GM18873 (cell line): Measurements from ENCODE around the gene RALGDS.
"Not testable (repeated sequence)": the region's sequence is repeated elsewhere in the genome, so short reads cannot be mapped to it uniquely, and the experiment has no call there.

Experiments
- ATAC-seq: cut with Tn5 transposase; IDR thresholded peaks from one replicate; pipeline ENCODE4 v1.9.1; 2021; ENCODE audit warnings: mild to moderate bottlenecking, moderate library complexity, moderate number of reproducible peaks; ENCODE audit not compliant: unreplicated experiment, low FRiP score

RALGDS gene

GRCh38 chr9:133121198-133121914, at the start of gene RALGDS:
TSS of gene RALGDS (minus strand) at chr9:133121240. CDS start at chr9:133121154, 86 bp downstream.
- no peak for ATAC-seq

GRCh38 chr9:133170716-133171115, 49.7 kb upstream of the RALGDS start:
- ATAC-seq: no peak

- not testable (repeated sequence) for ATAC-seq
These were observed 48.6 kb upstream of the RALGDS start for GRCh38 chr9:133169687-133170086.

GRCh38 chr9:133169102-133169501, 48.1 kb upstream of the RALGDS start:
- no peak for ATAC-seq

GRCh38 chr9:133168432-133168831, 47.4 kb upstream of the RALGDS start:
- ATAC-seq: no peak

- ATAC-seq: no peak
These were observed 46.7 kb upstream of the RALGDS start for GRCh38 chr9:133167769-133168168.

GRCh38 chr9:133167096-133167730, 46.2 kb upstream of the RALGDS start:
- no peak for ATAC-seq

- no peak for ATAC-seq
These were observed 45.4 kb upstream of the RALGDS start for GRCh38 chr9:133166392-133166791.

- ATAC-seq: no peak
These were observed 44.4 kb upstream of the RALGDS start for GRCh38 chr9:133165452-133165730.

- no peak for ATAC-seq
These were observed 43.2 kb upstream of the RALGDS start for GRCh38 chr9:133164191-133164590.

GRCh38 chr9:133163504-133164172, 42.6 kb upstream of the RALGDS start, which contains the start of gene GBGT1:
TSS of gene GBGT1 (minus strand) at chr9:133163914. CDS start at chr9:133162412, 1,502 bp downstream.
- ATAC-seq: no peak

- ATAC-seq: no peak
These were observed 41.9 kb upstream of the RALGDS start for GRCh38 chr9:133162861-133163503.

GRCh38 chr9:133161547-133161950, 40.5 kb upstream of the RALGDS start:
- ATAC-seq: no peak

- no peak for ATAC-seq
These were observed 39.9 kb upstream of the RALGDS start for GRCh38 chr9:133160742-133161546.

GRCh38 chr9:133158695-133159094, 37.7 kb upstream of the RALGDS start:
- no peak for ATAC-seq

- ATAC-seq: no peak
These were observed 34.1 kb upstream of the RALGDS start for GRCh38 chr9:133155156-133155555.

- no peak for ATAC-seq
These were observed 33.3 kb upstream of the RALGDS start for GRCh38 chr9:133154097-133154989.

- no peak for ATAC-seq
These were observed 32.4 kb upstream of the RALGDS start for GRCh38 chr9:133153227-133154096.
